Measurements from ENCODE around the gene GPS1. TPM values are rescaled to one million over a fixed set of nuclear protein-coding genes. Genes with fewer than 3 reads are reported as not detected.
A peak's percentile ranks its signal among the peaks of the same experiment; 100 is the strongest.

Gene GPS1
- total and polyA plus RNA-seq, 9 of the 15 experiments (the other 6 are each of a cell fraction or from before 2014, with no cell fraction given): 3.1 to 167 (median 69.9) TPM

DNA sequence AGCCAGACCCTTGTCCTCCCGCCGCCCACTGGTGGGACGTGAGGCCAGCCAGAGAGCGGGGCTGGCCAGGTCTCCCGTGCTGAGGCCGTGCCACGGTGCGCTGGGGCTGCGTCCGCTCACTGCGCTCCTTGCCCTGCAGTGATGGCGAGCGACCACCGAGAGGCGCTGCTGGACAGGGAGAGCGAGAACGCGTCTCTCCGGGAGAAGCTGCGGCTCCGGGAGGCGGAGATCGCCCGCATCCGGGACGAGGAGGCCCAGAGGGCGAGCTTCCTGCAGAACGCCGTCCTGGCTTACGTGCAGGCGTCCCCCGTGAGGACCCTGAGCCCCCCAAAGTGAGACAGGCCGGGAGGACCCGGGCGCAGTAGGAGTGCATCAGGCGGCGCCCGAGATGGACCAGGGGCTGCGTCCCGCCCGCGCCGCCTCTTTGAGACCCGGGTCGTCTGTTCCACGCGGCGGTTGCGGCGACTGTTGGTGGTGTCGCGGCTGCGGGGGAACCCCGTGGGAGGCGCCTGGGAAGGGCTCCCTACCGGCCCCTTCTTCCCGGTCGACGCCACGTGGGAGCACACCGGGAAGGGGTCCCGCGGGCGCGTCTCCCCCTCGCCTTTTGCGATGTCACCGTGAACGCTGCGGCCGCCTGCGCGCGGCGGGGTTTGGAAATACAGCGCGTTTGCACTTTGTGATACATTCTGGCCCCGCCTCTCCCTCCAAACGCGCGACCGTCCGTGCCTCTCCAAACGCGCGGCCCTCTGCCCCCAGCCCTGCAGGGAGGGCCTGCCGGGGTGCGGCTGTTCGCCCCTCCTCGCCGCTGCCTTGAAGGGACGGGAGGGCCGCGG lies 21.0 kb upstream of the GPS1 start (continued):
- TF ChIP-seq, protein P1, sequence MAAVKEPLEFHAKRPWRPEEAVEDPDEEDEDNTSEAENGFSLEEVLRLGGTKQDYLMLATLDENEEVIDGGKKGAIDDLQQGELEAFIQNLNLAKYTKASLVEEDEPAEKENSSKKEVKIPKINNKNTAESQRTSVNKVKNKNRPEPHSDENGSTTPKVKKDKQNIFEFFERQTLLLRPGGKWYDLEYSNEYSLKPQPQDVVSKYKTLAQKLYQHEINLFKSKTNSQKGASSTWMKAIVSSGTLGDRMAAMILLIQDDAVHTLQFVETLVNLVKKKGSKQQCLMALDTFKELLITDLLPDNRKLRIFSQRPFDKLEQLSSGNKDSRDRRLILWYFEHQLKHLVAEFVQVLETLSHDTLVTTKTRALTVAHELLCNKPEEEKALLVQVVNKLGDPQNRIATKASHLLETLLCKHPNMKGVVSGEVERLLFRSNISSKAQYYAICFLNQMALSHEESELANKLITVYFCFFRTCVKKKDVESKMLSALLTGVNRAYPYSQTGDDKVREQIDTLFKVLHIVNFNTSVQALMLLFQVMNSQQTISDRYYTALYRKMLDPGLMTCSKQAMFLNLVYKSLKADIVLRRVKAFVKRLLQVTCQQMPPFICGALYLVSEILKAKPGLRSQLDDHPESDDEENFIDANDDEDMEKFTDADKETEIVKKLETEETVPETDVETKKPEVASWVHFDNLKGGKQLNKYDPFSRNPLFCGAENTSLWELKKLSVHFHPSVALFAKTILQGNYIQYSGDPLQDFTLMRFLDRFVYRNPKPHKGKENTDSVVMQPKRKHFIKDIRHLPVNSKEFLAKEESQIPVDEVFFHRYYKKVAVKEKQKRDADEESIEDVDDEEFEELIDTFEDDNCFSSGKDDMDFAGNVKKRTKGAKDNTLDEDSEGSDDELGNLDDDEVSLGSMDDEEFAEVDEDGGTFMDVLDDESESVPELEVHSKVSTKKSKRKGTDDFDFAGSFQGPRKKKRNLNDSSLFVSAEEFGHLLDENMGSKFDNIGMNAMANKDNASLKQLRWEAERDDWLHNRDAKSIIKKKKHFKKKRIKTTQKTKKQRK (IDR thresholded peaks at IDR 0.05; ENCODE audit: borderline replicate concordance, low read depth, low read length): no peak
- TF ChIP-seq, protein P2, sequence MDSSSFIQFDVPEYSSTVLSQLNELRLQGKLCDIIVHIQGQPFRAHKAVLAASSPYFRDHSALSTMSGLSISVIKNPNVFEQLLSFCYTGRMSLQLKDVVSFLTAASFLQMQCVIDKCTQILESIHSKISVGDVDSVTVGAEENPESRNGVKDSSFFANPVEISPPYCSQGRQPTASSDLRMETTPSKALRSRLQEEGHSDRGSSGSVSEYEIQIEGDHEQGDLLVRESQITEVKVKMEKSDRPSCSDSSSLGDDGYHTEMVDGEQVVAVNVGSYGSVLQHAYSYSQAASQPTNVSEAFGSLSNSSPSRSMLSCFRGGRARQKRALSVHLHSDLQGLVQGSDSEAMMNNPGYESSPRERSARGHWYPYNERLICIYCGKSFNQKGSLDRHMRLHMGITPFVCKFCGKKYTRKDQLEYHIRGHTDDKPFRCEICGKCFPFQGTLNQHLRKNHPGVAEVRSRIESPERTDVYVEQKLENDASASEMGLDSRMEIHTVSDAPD (CRISPR knock-in tag; IDR thresholded peaks at IDR 0.05): no peak
- TF ChIP-seq MCM2 (IDR thresholded peaks at IDR 0.05; ENCODE audit: low read depth): no peak
- TF ChIP-seq, protein P3, sequence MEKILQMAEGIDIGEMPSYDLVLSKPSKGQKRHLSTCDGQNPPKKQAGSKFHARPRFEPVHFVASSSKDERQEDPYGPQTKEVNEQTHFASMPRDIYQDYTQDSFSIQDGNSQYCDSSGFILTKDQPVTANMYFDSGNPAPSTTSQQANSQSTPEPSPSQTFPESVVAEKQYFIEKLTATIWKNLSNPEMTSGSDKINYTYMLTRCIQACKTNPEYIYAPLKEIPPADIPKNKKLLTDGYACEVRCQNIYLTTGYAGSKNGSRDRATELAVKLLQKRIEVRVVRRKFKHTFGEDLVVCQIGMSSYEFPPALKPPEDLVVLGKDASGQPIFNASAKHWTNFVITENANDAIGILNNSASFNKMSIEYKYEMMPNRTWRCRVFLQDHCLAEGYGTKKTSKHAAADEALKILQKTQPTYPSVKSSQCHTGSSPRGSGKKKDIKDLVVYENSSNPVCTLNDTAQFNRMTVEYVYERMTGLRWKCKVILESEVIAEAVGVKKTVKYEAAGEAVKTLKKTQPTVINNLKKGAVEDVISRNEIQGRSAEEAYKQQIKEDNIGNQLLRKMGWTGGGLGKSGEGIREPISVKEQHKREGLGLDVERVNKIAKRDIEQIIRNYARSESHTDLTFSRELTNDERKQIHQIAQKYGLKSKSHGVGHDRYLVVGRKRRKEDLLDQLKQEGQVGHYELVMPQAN (IDR thresholded peaks at IDR 0.05; ENCODE audit: borderline replicate concordance): peak; percentile 72
- TF ChIP-seq, protein P4, sequence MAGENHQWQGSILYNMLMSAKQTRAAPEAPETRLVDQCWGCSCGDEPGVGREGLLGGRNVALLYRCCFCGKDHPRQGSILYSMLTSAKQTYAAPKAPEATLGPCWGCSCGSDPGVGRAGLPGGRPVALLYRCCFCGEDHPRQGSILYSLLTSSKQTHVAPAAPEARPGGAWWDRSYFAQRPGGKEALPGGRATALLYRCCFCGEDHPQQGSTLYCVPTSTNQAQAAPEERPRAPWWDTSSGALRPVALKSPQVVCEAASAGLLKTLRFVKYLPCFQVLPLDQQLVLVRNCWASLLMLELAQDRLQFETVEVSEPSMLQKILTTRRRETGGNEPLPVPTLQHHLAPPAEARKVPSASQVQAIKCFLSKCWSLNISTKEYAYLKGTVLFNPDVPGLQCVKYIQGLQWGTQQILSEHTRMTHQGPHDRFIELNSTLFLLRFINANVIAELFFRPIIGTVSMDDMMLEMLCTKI (IDR thresholded peaks at IDR 0.05; ENCODE audit: partially characterized antibody): no peak
- TF ChIP-seq, protein P5, sequence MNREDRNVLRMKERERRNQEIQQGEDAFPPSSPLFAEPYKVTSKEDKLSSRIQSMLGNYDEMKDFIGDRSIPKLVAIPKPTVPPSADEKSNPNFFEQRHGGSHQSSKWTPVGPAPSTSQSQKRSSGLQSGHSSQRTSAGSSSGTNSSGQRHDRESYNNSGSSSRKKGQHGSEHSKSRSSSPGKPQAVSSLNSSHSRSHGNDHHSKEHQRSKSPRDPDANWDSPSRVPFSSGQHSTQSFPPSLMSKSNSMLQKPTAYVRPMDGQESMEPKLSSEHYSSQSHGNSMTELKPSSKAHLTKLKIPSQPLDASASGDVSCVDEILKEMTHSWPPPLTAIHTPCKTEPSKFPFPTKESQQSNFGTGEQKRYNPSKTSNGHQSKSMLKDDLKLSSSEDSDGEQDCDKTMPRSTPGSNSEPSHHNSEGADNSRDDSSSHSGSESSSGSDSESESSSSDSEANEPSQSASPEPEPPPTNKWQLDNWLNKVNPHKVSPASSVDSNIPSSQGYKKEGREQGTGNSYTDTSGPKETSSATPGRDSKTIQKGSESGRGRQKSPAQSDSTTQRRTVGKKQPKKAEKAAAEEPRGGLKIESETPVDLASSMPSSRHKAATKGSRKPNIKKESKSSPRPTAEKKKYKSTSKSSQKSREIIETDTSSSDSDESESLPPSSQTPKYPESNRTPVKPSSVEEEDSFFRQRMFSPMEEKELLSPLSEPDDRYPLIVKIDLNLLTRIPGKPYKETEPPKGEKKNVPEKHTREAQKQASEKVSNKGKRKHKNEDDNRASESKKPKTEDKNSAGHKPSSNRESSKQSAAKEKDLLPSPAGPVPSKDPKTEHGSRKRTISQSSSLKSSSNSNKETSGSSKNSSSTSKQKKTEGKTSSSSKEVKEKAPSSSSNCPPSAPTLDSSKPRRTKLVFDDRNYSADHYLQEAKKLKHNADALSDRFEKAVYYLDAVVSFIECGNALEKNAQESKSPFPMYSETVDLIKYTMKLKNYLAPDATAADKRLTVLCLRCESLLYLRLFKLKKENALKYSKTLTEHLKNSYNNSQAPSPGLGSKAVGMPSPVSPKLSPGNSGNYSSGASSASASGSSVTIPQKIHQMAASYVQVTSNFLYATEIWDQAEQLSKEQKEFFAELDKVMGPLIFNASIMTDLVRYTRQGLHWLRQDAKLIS (CRISPR knock-in tag; IDR thresholded peaks at IDR 0.05): 0 out of 2 replicates have a peak, but pooled peaks have one; percentile 83
- TF ChIP-seq FOXK1 (CRISPR knock-in tag; IDR thresholded peaks at IDR 0.05; ENCODE audit: borderline replicate concordance): no peak
- no peak for TF ChIP-seq ZNF785 (CRISPR knock-in tag; IDR thresholded peaks at IDR 0.05)
- TF ChIP-seq KDM1A (IDR thresholded peaks at IDR 0.05): no peak
- peak; percentile 43 for TF ChIP-seq PHF20 (IDR thresholded peaks at IDR 0.05; ENCODE audit: partially characterized antibody)
- TF ChIP-seq, protein P6, sequence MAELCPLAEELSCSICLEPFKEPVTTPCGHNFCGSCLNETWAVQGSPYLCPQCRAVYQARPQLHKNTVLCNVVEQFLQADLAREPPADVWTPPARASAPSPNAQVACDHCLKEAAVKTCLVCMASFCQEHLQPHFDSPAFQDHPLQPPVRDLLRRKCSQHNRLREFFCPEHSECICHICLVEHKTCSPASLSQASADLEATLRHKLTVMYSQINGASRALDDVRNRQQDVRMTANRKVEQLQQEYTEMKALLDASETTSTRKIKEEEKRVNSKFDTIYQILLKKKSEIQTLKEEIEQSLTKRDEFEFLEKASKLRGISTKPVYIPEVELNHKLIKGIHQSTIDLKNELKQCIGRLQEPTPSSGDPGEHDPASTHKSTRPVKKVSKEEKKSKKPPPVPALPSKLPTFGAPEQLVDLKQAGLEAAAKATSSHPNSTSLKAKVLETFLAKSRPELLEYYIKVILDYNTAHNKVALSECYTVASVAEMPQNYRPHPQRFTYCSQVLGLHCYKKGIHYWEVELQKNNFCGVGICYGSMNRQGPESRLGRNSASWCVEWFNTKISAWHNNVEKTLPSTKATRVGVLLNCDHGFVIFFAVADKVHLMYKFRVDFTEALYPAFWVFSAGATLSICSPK (IDR thresholded peaks at IDR 0.05; ENCODE audit: borderline replicate concordance): no peak
- no peak for TF ChIP-seq HIVEP1 (CRISPR knock-in tag; IDR thresholded peaks at IDR 0.05)

Measured in K562 (cell line).